Measurements from ENCODE around the gene TSC2.

Gene TSC2

DNA sequence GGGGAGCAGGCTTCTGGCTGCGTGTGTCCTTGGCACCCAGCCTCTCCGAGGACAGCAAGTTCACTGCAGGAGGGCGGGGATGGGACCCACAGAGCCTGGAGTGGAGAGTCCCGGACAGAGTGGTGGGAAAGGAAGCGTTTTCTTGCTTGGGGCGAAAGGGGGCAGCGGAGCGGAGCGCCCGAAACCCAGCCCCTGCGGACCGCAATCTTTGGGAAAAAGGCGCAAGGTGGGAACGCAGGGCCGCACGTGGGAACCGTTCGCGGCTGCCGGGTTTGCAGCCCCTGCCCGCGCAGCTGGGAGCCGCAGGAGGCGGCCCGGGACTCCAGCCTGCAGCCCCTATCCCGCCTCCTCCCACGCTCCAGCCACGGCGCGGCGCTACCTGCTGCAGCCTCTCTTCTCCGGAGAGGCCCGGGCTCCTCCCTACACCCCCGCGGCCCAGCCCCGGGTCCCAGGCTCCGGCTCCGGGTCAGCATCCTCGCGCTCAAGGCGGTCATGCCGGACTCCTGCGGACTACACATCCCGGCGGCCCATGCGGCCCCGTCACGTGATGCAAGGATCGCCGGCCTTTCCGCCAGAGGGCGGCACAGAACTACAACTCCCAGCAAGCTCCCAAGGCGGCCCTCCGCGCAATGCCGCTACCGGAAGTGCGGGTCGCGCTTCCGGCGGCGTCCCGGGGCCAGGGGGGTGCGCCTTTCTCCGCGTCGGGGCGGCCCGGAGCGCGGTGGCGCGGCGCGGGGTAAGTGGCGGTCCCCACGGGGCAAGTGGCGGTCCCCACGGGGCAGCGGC is at the start of gene TSC2, which contains the start of gene NTHL1:
TSC2 (plus strand) TSS at position 656 of the 786 bp plus-strand sequence. CDS start 631 bp downstream, outside the sequence.
NTHL1 (minus strand) TSS at position 505 of the 786 bp plus-strand sequence; CDS start at position 494, 11 bp downstream.
- peak; percentile 38 for TF ChIP-seq CTCF (conservative IDR thresholded peaks at IDR 0.05; ENCODE audit: low read depth, low read length)
- peak; percentile 81 for DNase-seq (ENCODE audit: low read depth)
- peak within 1 kb of the TSS; percentile 80 for H3K4me3 ChIP-seq (ENCODE audit: low read length)

DNA sequence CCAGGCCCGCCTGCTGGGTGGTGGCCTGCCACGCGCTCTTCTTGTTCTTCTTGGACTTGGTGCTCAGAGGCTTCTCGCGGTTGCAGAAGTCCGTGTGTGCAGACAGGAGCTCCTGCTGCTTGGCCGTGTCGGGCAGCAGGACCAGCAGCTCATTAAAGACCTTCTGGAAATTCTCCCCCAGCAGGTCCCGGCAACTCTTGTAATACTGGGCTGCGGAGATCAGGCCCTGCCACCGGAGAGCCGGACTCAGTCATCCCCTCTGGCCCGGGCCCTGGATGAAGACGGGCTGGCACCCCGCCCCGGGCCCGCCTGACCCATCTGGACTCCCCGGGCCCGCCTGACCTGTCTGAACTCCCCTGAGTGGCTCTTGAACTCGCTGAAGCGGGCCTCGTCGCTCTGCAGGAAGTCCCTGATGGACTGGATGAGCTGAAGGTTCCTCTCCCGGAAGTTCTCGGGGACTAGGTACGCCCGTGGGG is 49.4 kb upstream of the TSC2 start:
- DNase-seq (ENCODE audit: low read depth) = no peak
- TF ChIP-seq CTCF (conservative IDR thresholded peaks at IDR 0.05; ENCODE audit: low read depth, low read length) = no peak
- H3K4me3 ChIP-seq (ENCODE audit: low read length) = no peak overlapping the region

DNA sequence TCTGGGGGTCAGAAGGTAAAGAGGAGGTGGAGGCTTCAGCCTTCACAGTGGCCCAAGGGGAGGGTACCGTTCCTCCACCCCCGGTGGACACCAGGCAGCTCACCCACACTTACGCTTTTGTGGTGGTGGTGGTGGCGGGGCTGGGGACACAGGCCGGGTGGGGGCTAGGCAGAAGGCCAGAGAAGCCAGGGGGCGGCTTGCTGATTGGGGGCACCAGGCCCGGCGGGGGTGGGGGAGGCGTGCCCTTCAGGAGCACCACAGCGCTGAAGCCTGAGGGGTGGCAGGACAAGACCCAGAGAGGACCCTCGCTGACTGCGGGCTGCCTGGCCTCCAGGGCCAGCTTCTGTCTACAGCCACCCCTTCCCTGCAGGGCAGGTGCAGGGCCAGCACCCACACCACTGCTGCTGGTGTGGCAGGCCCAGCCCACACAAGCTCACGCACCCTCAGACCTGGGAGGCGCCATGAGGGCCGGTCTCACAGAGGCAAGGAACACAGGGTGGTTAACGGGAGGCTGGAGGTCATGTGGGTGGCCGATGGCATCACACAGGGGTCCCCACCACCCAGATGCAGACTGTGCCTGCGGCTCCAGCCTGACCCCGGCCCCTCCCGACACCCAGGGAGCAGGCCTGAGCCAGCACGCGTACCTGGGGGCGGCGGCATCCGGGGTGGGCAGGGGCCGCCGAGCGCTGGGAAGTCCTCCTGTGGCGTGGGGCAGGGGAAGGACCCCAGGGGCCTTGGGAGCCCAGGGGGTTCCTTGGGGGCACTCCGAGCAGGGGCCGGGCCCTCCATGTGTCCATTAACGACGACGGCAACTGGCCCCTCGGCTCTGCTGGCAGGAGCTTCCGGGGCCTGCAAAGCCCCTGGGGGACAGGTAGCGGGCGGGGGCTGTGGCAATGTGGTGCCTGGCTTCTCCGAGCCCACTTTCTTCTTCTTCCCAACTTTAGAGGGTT is 48.7 kb upstream of the TSC2 start:
- no peak for TF ChIP-seq CTCF (conservative IDR thresholded peaks at IDR 0.05; ENCODE audit: low read depth, low read length)
- no peak for DNase-seq (ENCODE audit: low read depth)
- H3K4me3 ChIP-seq (ENCODE audit: low read length) = no peak overlapping the region

GRCh38 chr16:1999866-2000514 is 47.8 kb upstream of the TSC2 start:
- DNase-seq (ENCODE audit: low read depth) = no peak
- H3K4me3 ChIP-seq (ENCODE audit: low read length) = no peak overlapping the region
- no peak for TF ChIP-seq CTCF (conservative IDR thresholded peaks at IDR 0.05; ENCODE audit: low read depth, low read length)

DNA sequence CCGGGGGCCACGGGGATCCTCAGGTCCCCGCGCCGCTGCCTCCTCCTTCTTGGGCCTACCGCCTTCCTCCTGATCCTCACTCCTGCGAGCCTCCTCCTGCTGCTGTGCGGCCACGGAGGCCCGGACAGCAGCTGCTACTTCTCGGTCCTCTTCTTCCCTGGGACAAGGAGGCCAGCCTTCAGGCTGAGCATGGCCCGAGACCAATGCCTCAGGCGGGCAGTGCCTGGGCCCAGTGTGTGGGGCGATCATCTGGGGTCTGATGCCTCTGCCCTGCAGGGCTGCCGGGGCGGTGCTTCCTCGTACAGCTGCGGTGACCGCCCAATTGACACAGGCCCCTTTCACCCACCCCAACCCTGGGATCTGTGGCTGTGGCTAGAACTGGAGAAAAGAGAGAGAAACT is 46.8 kb upstream of the TSC2 start:
- DNase-seq (ENCODE audit: low read depth) = no peak
- no peak overlapping the region for H3K4me3 ChIP-seq (ENCODE audit: low read length)
- TF ChIP-seq CTCF (conservative IDR thresholded peaks at IDR 0.05; ENCODE audit: low read depth, low read length) = no peak

GRCh38 chr16:2001456-2002355 is 46.1 kb upstream of the TSC2 start:
- DNase-seq (ENCODE audit: low read depth) = no peak

More at GRCh38 chr16:2001456-2002355, 46.1 kb upstream of the TSC2 start:
- no peak overlapping the region for H3K4me3 ChIP-seq (ENCODE audit: low read length)
- TF ChIP-seq CTCF (conservative IDR thresholded peaks at IDR 0.05; ENCODE audit: low read depth, low read length) = no peak

Measured in retinal pigment epithelial cell (primary cell).